Tracheal epithelial cell (primary cell): ENCODE data around the gene ATP7B. TPM values are rescaled to one million over a fixed set of nuclear protein-coding genes. Genes with fewer than 3 reads are reported as not detected.

Experiments
- total RNA-seq: library from RNA; depleted of rRNA; stranded (reverse); fragments of >200 nt; gene quantifications from 2 replicates; pipeline ENCODE4 v1.2.1, GENCODE V29; 2014

ATP7B gene
- 3.1 and 7.0 TPM in 2 replicates for total RNA-seq

GRCh38 chr13:52010890-52011631, at the start of gene ATP7B:
Gene ATP7B (minus strand): TSS chr13:52011450. CDS start chr13:52011337, 113 bp downstream.

GRCh38 chr13:52024481-52024880, 13.2 kb upstream of the ATP7B start, which contains the start of gene UTP14C:
Gene UTP14C (plus strand): TSS chr13:52024691. CDS start chr13:52028805, 4,114 bp downstream.

GRCh38 chr13:52011632-52012511, 622 bp upstream of the ATP7B start, which contains the start of gene ALG11:
Gene ALG11 (plus strand): TSS chr13:52012398. CDS start chr13:52012419, 21 bp downstream.

Other genes with a start within 250 kb of the ATP7B start
- gene DHRS12, start 207.3 kb downstream of the ATP7B start, total RNA-seq, result 3.0 and 3.4 TPM in 2 replicates
- under 0.01 TPM in 1 of 2 replicates, not detected in the other for gene TMEM272, start 166.3 kb downstream of the ATP7B start, total RNA-seq
- gene CCDC70, start 149.5 kb downstream of the ATP7B start, total RNA-seq, result not detected in 2 replicates
- 11.5 and 15.7 TPM in 2 replicates for gene ALG11, start 948 bp upstream of the ATP7B start, total RNA-seq
- 10.2 and 10.8 TPM in 2 replicates for gene UTP14C, start 13.2 kb upstream of the ATP7B start, total RNA-seq
- gene NEK5, start 117.6 kb upstream of the ATP7B start, total RNA-seq, result 0.24 and 0.43 TPM in 2 replicates
- 3.6 and 5.1 TPM in 2 replicates for gene NEK3, start 148.1 kb upstream of the ATP7B start, total RNA-seq